Measurements from ENCODE around the gene CNIH3. TPM values are rescaled to one million over a fixed set of nuclear protein-coding genes. Genes with fewer than 3 reads are reported as not detected.

Gene CNIH3
- total and polyA plus RNA-seq, 2 of the 4 experiments (the other 2 are of a cell fraction) = 2.0 to 2.9 TPM

DNA sequence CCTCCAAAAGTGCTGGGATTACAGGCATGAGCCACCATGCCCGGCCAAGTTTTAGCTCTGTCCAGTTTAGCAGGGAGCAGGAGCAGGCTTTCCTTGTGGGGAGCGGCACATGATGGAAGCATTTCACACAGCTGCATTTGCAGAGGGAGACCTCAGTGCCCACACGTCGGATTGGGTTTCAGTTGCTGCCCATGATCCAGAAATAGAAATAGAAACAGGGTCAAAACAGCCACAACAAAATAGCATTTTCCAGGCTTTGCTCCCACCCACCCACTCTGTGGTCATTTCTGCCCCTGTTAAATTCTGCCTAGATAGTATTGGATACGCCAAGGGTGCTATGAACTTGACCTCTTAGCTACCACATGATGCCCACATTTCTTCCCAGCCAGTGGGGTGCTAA is 128.4 kb downstream of the CNIH3 start:
- Histone ChIP-seq H3K9ac (ENCODE audit: low read depth, low read length) (no peak overlapping the region), H3K27ac (ENCODE audit: insufficient read depth, low read length) (no peak overlapping the region), H3K79me1 (ENCODE audit: low read depth in 1 of 2, low read length in 2 of 2) (no peaks in the 10 kb centered on the region), H3K27me3 (ENCODE audit: control insufficient read depth, insufficient read depth, low read length) (no peaks in the 10 kb centered on the region; the same call in 1 of the 2 replicates), H2AK9ac (replicated peaks; ENCODE audit: low read depth, low read length, poor library complexity) (no peak overlapping the region), H3K4ac (ENCODE audit: low read depth, low read length) (no peak overlapping the region), H2BK15ac (ENCODE audit: low read depth, low read length) (no peak overlapping the region), H3K9me1 (ENCODE audit: insufficient read depth, low read length) (no peaks in the 10 kb centered on the region; the same call in 1 of the 2 replicates), H2AFZ (replicated peaks; ENCODE audit: low read length, poor library complexity) (no peak overlapping the region), H4K20me1 (ENCODE audit: insufficient read depth, low read length) (no peaks in the 10 kb centered on the region), H4K8ac (ENCODE audit: low read depth in 2 of 2, low read length in 2 of 2) (no peak overlapping the region), H3K4me1 (ENCODE audit: control insufficient read depth, insufficient read depth, low read length) (no peaks in the 10 kb centered on the region), H3K36me3 (ENCODE audit: control insufficient read depth, insufficient read depth, low read length) (no peaks in the 10 kb centered on the region), H3K4me2 (ENCODE audit: low read depth, low read length) (no peak overlapping the region), H3K18ac (ENCODE audit: low read depth, low read length) (no peak overlapping the region), H3K23ac (ENCODE audit: low read depth, low read length) (no peak overlapping the region), H4K91ac (ENCODE audit: insufficient read depth, low read depth, low read length) (no peak overlapping the region), H3K4me3 (ENCODE audit: insufficient read depth, low read depth, low read length) (no peak overlapping the region), H2BK120ac (ENCODE audit: low read depth, low read length) (no peak overlapping the region), H4K5ac (ENCODE audit: low read depth, low read length) (no peak overlapping the region), H2BK20ac (ENCODE audit: low read depth, low read length) (no peak overlapping the region), H2BK5ac (ENCODE audit: low read depth, low read length, poor library complexity, severe bottlenecking) (no peak overlapping the region), H2AK5ac (ENCODE audit: low read depth, low read length) (no peak overlapping the region), H3K56ac (ENCODE audit: extremely low read depth, insufficient read depth, low read length) (no peak overlapping the region), H3K14ac (replicated peaks; ENCODE audit: low read depth, low read length) (no peak overlapping the region), H3K9me3 (ENCODE audit: control insufficient read depth, insufficient read depth, low read length) (no peaks in the 10 kb centered on the region)
- TF ChIP-seq CEBPB (IDR thresholded peaks at IDR 0.05; ENCODE audit: low read depth, low read length) = no peak
- no peak for TF ChIP-seq RCOR1 (IDR thresholded peaks at IDR 0.05; ENCODE audit: insufficient replicate concordance, low read length)
- TF ChIP-seq CTCF (conservative IDR thresholded peaks at IDR 0.05; ENCODE audit: low read depth, low read length) = no peak
- no peak for TF ChIP-seq POLR2A (IDR thresholded peaks at IDR 0.05; ENCODE audit: low read depth, low read length)
- no peak for TF ChIP-seq MXI1 (IDR thresholded peaks at IDR 0.05; ENCODE audit: borderline replicate concordance, low read depth, low read length)
- TF ChIP-seq MAZ (IDR thresholded peaks at IDR 0.05; ENCODE audit: borderline replicate concordance, low read depth, low read length) = no peak
- TF ChIP-seq USF2 (IDR thresholded peaks at IDR 0.05; ENCODE audit: low read depth, low read length) = no peak
- TF ChIP-seq BHLHE40 (IDR thresholded peaks at IDR 0.05; ENCODE audit: low read depth, low read length) = no peak
- no peak for TF ChIP-seq CHD1 (IDR thresholded peaks at IDR 0.05; ENCODE audit: low read depth, low read length)
- TF ChIP-seq NFE2L2 (IDR thresholded peaks at IDR 0.05; ENCODE audit: low read depth, low read length) = no peak
- TF ChIP-seq MAFK (IDR thresholded peaks at IDR 0.05; ENCODE audit: low read depth, low read length) = no peak
- TF ChIP-seq SMC3 (IDR thresholded peaks at IDR 0.05; ENCODE audit: low read depth, low read length) = no peak
- TF ChIP-seq FOS (IDR thresholded peaks at IDR 0.05; ENCODE audit: low read depth, low read length) = no peak
- TF ChIP-seq RFX5 (IDR thresholded peaks at IDR 0.05; ENCODE audit: low read depth, low read length) = no peak
- no peak for TF ChIP-seq RAD21 (IDR thresholded peaks at IDR 0.05; ENCODE audit: low read length)
- TF ChIP-seq, protein P1, sequence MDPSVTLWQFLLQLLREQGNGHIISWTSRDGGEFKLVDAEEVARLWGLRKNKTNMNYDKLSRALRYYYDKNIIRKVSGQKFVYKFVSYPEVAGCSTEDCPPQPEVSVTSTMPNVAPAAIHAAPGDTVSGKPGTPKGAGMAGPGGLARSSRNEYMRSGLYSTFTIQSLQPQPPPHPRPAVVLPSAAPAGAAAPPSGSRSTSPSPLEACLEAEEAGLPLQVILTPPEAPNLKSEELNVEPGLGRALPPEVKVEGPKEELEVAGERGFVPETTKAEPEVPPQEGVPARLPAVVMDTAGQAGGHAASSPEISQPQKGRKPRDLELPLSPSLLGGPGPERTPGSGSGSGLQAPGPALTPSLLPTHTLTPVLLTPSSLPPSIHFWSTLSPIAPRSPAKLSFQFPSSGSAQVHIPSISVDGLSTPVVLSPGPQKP (IDR thresholded peaks at IDR 0.05; ENCODE audit: borderline replicate concordance, low read depth, low read length) = no peak
- no peak for DNase-seq
- no peak for ATAC-seq (ENCODE audit: low read depth)
- dilution Hi-C loops (cut with HindIII; ENCODE audit: low sequenced_read_pairs, unreplicated experiment) = no loop called here
- WGBS, 2 experiments (ENCODE audit: extremely low coverage in 2 of 2, insufficient read length in 1 of 2) = 95% methylated on average over 2 of the region's 5 CpGs; no CpG with 5 or more reads in 1 of the 2 experiments
- in situ Hi-C loops (cut with MboI; ENCODE audit: low sequenced_read_pairs) = no loop called here
- BruUV-seq (replicated peaks) = no TSS peak
- intact Hi-C loops (cut with micrococcal nuclease) = no loop called here
- POLR2A ChIA-PET (ENCODE audit: unreplicated experiment) = no interaction called here
- CTCF ChIA-PET = no interaction called here

Data from IMR-90 (cell line).